Measurements from ENCODE around the gene RABEPK. TPM values are rescaled to one million over a fixed set of nuclear protein-coding genes. Genes with fewer than 3 reads are reported as not detected.
"Not testable (repeated sequence)": the region's sequence is repeated elsewhere in the genome, so short reads cannot be mapped to it uniquely, and the experiment has no call there.

RABEPK gene
- total RNA-seq, 1 donor from 2014 or later = 21.2 TPM

- DNase-seq (ENCODE audit: low spot score) = not testable (repeated sequence)
These were observed 5.9 kb upstream of the RABEPK start for GRCh38 chr9:125194466-125194865.

- DNase-seq (ENCODE audit: low spot score) = not testable (repeated sequence)
These were observed 4.8 kb upstream of the RABEPK start for GRCh38 chr9:125195591-125195990.

GRCh38 chr9:125202846-125203618, 2.7 kb downstream of the RABEPK start:
- no peak for DNase-seq (ENCODE audit: low spot score)

GRCh38 chr9:125204477-125204876, 4.1 kb downstream of the RABEPK start:
- DNase-seq (ENCODE audit: low spot score) = no peak

GRCh38 chr9:125214186-125214585, 13.8 kb downstream of the RABEPK start:
- DNase-seq (ENCODE audit: low spot score) = no peak

- DNase-seq (ENCODE audit: low spot score) = no peak
These were observed 18.3 kb downstream of the RABEPK start for GRCh38 chr9:125218621-125219020.

GRCh38 chr9:125224858-125225257, 24.5 kb downstream of the RABEPK start:
- not testable (repeated sequence) for DNase-seq (ENCODE audit: low spot score)

GRCh38 chr9:125227761-125228160, 27.4 kb downstream of the RABEPK start:
- DNase-seq (ENCODE audit: low spot score) = no peak

GRCh38 chr9:125233678-125234077, 33.3 kb downstream of the RABEPK start:
- DNase-seq (ENCODE audit: low spot score) = peak; percentile 90

- not testable (repeated sequence) for DNase-seq (ENCODE audit: low spot score)
These were observed 33.8 kb downstream of the RABEPK start for GRCh38 chr9:125234099-125234498.

- no peak for DNase-seq (ENCODE audit: low spot score)
These were observed 35.6 kb downstream of the RABEPK start for GRCh38 chr9:125235804-125236519.

GRCh38 chr9:125236520-125237159, 36.3 kb downstream of the RABEPK start:
- DNase-seq (ENCODE audit: low spot score) = not testable (repeated sequence)

GRCh38 chr9:125238127-125238914, 38.0 kb downstream of the RABEPK start:
- no peak for DNase-seq (ENCODE audit: low spot score)

GRCh38 chr9:125238915-125239446, 38.6 kb downstream of the RABEPK start:
- DNase-seq (ENCODE audit: low spot score) = no peak

GRCh38 chr9:125239631-125240597, 39.6 kb downstream of the RABEPK start:
- no peak for DNase-seq (ENCODE audit: low spot score)

GRCh38 chr9:125240649-125240999, 40.3 kb downstream of the RABEPK start:
- no peak for DNase-seq (ENCODE audit: low spot score)

GRCh38 chr9:125241000-125241862, 40.9 kb downstream of the RABEPK start, which contains the start of gene HSPA5:
TSS of gene HSPA5 (minus strand) at chr9:125241343. CDS start at chr9:125241126, 217 bp downstream.
- peak; percentile 100 for DNase-seq (ENCODE audit: low spot score)

GRCh38 chr9:125241863-125242739, 41.8 kb downstream of the RABEPK start:
- DNase-seq (ENCODE audit: low spot score) = no peak

Data from umbilical cord (tissue), 2 donors.